H9 (cell line): Measurements from ENCODE around the gene HOXB6. TPM values are rescaled to one million over a fixed set of nuclear protein-coding genes. Genes with fewer than 3 reads are reported as not detected.

Source experiments
- DNase-seq: peaks from one replicate; pipeline ENCODE4 v3.0.0-alpha.2; 2017
- H2AFZ ChIP-seq: one replicate; pipeline ENCODE4 v1.6.1; 2013; ENCODE audit warnings: mild to moderate bottlenecking, low read length, control low read depth, moderate library complexity
- H2AK5ac ChIP-seq: 2 replicates; pipeline ENCODE4 v1.6.1; 2013; ENCODE audit warnings: low read length, control low read depth, mixed read lengths; ENCODE audit not compliant: insufficient read length
- H2BK120ac ChIP-seq: one replicate; pipeline ENCODE4 v1.6.1; 2013; ENCODE audit warnings: low read depth, mild to moderate bottlenecking, low read length, control low read depth, inconsistent platforms; ENCODE audit not compliant: poor library complexity, severe bottlenecking
- H2BK12ac ChIP-seq: 2 replicates; pipeline ENCODE4 v1.6.1; 2013; ENCODE audit warnings: low read length, control low read depth, mixed read lengths, low read depth; ENCODE audit not compliant: insufficient read length
- H2BK15ac ChIP-seq: 2 replicates; pipeline ENCODE4 v1.6.1; 2013; ENCODE audit warnings: low read depth, low read length, control low read depth
- H2BK20ac ChIP-seq: one replicate; pipeline ENCODE4 v1.6.1; 2013; ENCODE audit warnings: low read depth, mild to moderate bottlenecking, low read length, control low read depth, inconsistent platforms; ENCODE audit not compliant: poor library complexity, severe bottlenecking
- H2BK5ac ChIP-seq: 2 replicates; pipeline ENCODE4 v1.6.1; 2013; ENCODE audit warnings: low read length, control low read depth, mixed read lengths; ENCODE audit not compliant: insufficient read length
- H3K14ac ChIP-seq: 2 replicates; pipeline ENCODE4 v1.6.1; 2013; ENCODE audit warnings: low read length, control low read depth; ENCODE audit not compliant: insufficient read depth
- H3K18ac ChIP-seq: 2 replicates; pipeline ENCODE4 v1.6.1; 2013; ENCODE audit warnings: low read depth, mild to moderate bottlenecking, mixed read lengths, low read length, control low read depth; ENCODE audit not compliant: insufficient read length
- H3K23ac ChIP-seq: 2 replicates; pipeline ENCODE4 v1.6.1; 2013; ENCODE audit warnings: low read length, control low read depth, mixed read lengths, low read depth; ENCODE audit not compliant: insufficient read length
- H3K23me2 ChIP-seq: 2 replicates; pipeline ENCODE4 v1.6.1; 2013; ENCODE audit warnings: low read depth, mild to moderate bottlenecking, mixed read lengths, low read length, control low read depth; ENCODE audit not compliant: insufficient read length, poor library complexity, severe bottlenecking
- H3K27ac ChIP-seq: 2 replicates; pipeline ENCODE4 v1.5.1; 2013; ENCODE audit warnings: low read length, control low read depth, mixed read lengths, low read depth; ENCODE audit not compliant: insufficient read length
- H3K27me3 ChIP-seq: 2 replicates; pipeline ENCODE4 v1.6.1; 2013; ENCODE audit warnings: low read length, control low read depth, inconsistent platforms; ENCODE audit not compliant: insufficient read depth
- H3K4ac ChIP-seq: 2 replicates; pipeline ENCODE4 v1.6.1; 2013; ENCODE audit warnings: low read depth, mild to moderate bottlenecking, control low read depth, inconsistent platforms, low read length, moderate library complexity
- H3K4me1 ChIP-seq: 2 replicates; pipeline ENCODE4 v1.6.1; 2013; ENCODE audit warnings: low read length, control low read depth, inconsistent platforms; ENCODE audit not compliant: insufficient read depth
- H3K4me2 ChIP-seq: 2 replicates; pipeline ENCODE4 v1.6.1; 2013; ENCODE audit warnings: low read length, control low read depth, mixed read lengths; ENCODE audit not compliant: insufficient read length, insufficient read depth
- H3K56ac ChIP-seq: 2 replicates; pipeline ENCODE4 v1.6.1; 2013; ENCODE audit warnings: low read depth, mild to moderate bottlenecking, mixed read lengths, low read length, control low read depth; ENCODE audit not compliant: insufficient read length
- H3K79me1 ChIP-seq: 2 replicates; pipeline ENCODE4 v1.6.1; 2013; ENCODE audit warnings: low read depth, mild to moderate bottlenecking, moderate library complexity, low read length, control low read depth, inconsistent platforms; ENCODE audit not compliant: insufficient read depth, poor library complexity, severe bottlenecking
- H3K79me2 ChIP-seq: 2 replicates; pipeline ENCODE4 v1.6.1; 2013; ENCODE audit warnings: low read length, control low read depth, inconsistent platforms; ENCODE audit not compliant: insufficient read depth
- H3K9ac ChIP-seq: 2 replicates; pipeline ENCODE4 v1.6.1; 2013; ENCODE audit warnings: low read length, control low read depth, mixed read lengths; ENCODE audit not compliant: insufficient read length; ENCODE audit errors: extremely low read depth
- H3K9me3 ChIP-seq: one replicate; pipeline ENCODE4 v1.6.1; 2013; ENCODE audit warnings: low read depth, low read length, inconsistent platforms; ENCODE audit not compliant: control insufficient read depth
- H3T11ph ChIP-seq: one replicate; pipeline ENCODE4 v1.6.1; 2013; ENCODE audit warnings: mild to moderate bottlenecking, low read length, control low read depth, inconsistent platforms
- H4K20me1 ChIP-seq: one replicate; pipeline ENCODE4 v1.6.1; 2013; ENCODE audit not compliant: control insufficient read depth, insufficient read length, insufficient read depth
- H4K5ac ChIP-seq: 2 replicates; pipeline ENCODE4 v1.6.1; 2013; ENCODE audit warnings: low read depth, mild to moderate bottlenecking, mixed read lengths, low read length, control low read depth; ENCODE audit not compliant: insufficient read length
- H4K8ac ChIP-seq: replicated peaks from 2 replicates; pipeline ENCODE4 v1.6.1; 2013; ENCODE audit warnings: low read length, control low read depth, mixed read lengths, low read depth; ENCODE audit not compliant: insufficient read length
- H4K91ac ChIP-seq: 2 replicates; pipeline ENCODE4 v1.6.1; 2013; ENCODE audit warnings: low read depth, mild to moderate bottlenecking, moderate library complexity, mixed read lengths, low read length, control low read depth; ENCODE audit not compliant: insufficient read length
- H3K27ac Mint-ChIP-seq, 3 experiments: 2 replicates in 2 of 3; 3 replicates in 1 of 3; pipeline ENCODE4 v1.8.0; 2020 to 2021; ENCODE audit warnings: mixed read lengths in 3 of 3, mild to moderate bottlenecking in 1 of 3, moderate library complexity in 1 of 3
- H3K27me3 Mint-ChIP-seq: 2 replicates; pipeline ENCODE4 v1.8.0; 2021; ENCODE audit warnings: low read depth, mild to moderate bottlenecking, moderate library complexity, mixed read lengths
- H3K36me3 Mint-ChIP-seq, 3 experiments: 2 replicates in 2 of 3; 3 replicates in 1 of 3; pipeline ENCODE4 v1.8.0; 2020 to 2021; ENCODE audit warnings: low read depth in 3 of 3, mixed read lengths in 3 of 3; ENCODE audit not compliant: insufficient read depth in 1 of 3
- H3K4me1 Mint-ChIP-seq, 2 experiments: 2 replicates each; pipeline ENCODE4 v1.8.0; 2020; ENCODE audit warnings: mixed read lengths in 2 of 2
- H3K4me3 Mint-ChIP-seq, 2 experiments: 2 replicates in 1 of 2; 3 replicates in 1 of 2; pipeline ENCODE4 v1.8.0; 2020 to 2021; ENCODE audit warnings: mild to moderate bottlenecking in 2 of 2, mixed read lengths in 2 of 2, moderate library complexity in 1 of 2
- H3K9me3 Mint-ChIP-seq, 2 experiments: 2 replicates in 1 of 2; 3 replicates in 1 of 2; pipeline ENCODE4 v1.8.0; 2020; ENCODE audit warnings: mild to moderate bottlenecking in 2 of 2, mixed read lengths in 2 of 2, moderate library complexity in 1 of 2
- WGBS: extraction: QIAGEN DNeasy Blood & Tissue Kit; methylation state at CpG from one replicate; pipeline ENCODE4 v1.1.7; 2013; ENCODE audit warnings: missing lambda C conversion rate, low lambda C conversion rate, mixed read lengths; ENCODE audit not compliant: insufficient read length; ENCODE audit errors: extremely low coverage; 5-methylcytosine and 5-hydroxymethylcytosine counted together
- total RNA-seq: library from RNA; stranded (reverse); gene quantifications from 2 replicates; pipeline ENCODE4 v1.2.1, GENCODE V29; 2021
- TF ChIP-seq, protein P1 (sequence below): fragments of 200-600 bp; sonication (generic); conservative IDR thresholded peaks from 3 replicates; pipeline ENCODE4 v1.8.0; 2021; ENCODE audit warnings: antibody characterized with exemption, mild to moderate bottlenecking

HOXB6 gene
- total RNA-seq, 1 experiment from 2014 or later: not detected

- Histone ChIP-seq H3K4me2 (no peak overlapping the region), H3K4me1 (no peaks in the 10 kb centered on the region; the same call in 1 of the 2 replicates), H2BK12ac (no peak overlapping the region), H3K79me2 (no peaks in the 10 kb centered on the region), H3K4ac (no peak overlapping the region), H3K27ac (no peak overlapping the region), H3K23me2 (peaks cover 5% of the 10 kb centered on the region), H2BK120ac (no peak overlapping the region), H2BK15ac (no peak overlapping the region), H2AFZ (no peak overlapping the region), H3K27me3 (peaks cover 99% of the 10 kb centered on the region), H4K8ac (no peak overlapping the region), H3K23ac (no peak overlapping the region), H2BK5ac (no peak overlapping the region), H3T11ph (no peak overlapping the region), H3K9ac (no peak overlapping the region), H3K14ac (no peak overlapping the region), H3K79me1 (no peaks in the 10 kb centered on the region), H4K5ac (no peak overlapping the region), H4K91ac (no peak overlapping the region), H4K20me1 (no peaks in the 10 kb centered on the region), H3K18ac (no peak overlapping the region), H2AK5ac (no peak overlapping the region), H2BK20ac (no peak overlapping the region), H3K9me3 (no peaks in the 10 kb centered on the region), H3K56ac (no peak overlapping the region)
- Mint-ChIP-seq H3K27ac (no peak overlapping the region), H3K4me1 (peaks cover 7 to 12% of the 10 kb centered on the region in 2 experiments), H3K4me3 (peak overlapping the region; percentile 25 to 77), H3K36me3 (peaks cover 0 to 2% (median 0%) of the 10 kb centered on the region in 3 experiments; a peak in 1 of 7 replicates), H3K9me3 (peaks cover 3 to 18% of the 10 kb centered on the region in 2 experiments; a peak in 4 of 5 replicates), H3K27me3 (peaks cover 100% of the 10 kb centered on the region)
- TF ChIP-seq, protein P1, sequence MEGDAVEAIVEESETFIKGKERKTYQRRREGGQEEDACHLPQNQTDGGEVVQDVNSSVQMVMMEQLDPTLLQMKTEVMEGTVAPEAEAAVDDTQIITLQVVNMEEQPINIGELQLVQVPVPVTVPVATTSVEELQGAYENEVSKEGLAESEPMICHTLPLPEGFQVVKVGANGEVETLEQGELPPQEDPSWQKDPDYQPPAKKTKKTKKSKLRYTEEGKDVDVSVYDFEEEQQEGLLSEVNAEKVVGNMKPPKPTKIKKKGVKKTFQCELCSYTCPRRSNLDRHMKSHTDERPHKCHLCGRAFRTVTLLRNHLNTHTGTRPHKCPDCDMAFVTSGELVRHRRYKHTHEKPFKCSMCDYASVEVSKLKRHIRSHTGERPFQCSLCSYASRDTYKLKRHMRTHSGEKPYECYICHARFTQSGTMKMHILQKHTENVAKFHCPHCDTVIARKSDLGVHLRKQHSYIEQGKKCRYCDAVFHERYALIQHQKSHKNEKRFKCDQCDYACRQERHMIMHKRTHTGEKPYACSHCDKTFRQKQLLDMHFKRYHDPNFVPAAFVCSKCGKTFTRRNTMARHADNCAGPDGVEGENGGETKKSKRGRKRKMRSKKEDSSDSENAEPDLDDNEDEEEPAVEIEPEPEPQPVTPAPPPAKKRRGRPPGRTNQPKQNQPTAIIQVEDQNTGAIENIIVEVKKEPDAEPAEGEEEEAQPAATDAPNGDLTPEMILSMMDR: no peak
- no CpG with 5 or more reads among the region's 69 CpGs for WGBS
- peak; percentile 75 for DNase-seq
Measured at GRCh38 chr17:48625495-48626244, 20.9 kb upstream of the HOXB6 start.
